NCI-H146 (cell line): ENCODE data around the gene COL9A3.

Experiments used
- DNase-seq: peaks from one replicate; lab custom pipeline; 2025; lab: John Stamatoyannopoulos, UW

Gene COL9A3

DNA sequence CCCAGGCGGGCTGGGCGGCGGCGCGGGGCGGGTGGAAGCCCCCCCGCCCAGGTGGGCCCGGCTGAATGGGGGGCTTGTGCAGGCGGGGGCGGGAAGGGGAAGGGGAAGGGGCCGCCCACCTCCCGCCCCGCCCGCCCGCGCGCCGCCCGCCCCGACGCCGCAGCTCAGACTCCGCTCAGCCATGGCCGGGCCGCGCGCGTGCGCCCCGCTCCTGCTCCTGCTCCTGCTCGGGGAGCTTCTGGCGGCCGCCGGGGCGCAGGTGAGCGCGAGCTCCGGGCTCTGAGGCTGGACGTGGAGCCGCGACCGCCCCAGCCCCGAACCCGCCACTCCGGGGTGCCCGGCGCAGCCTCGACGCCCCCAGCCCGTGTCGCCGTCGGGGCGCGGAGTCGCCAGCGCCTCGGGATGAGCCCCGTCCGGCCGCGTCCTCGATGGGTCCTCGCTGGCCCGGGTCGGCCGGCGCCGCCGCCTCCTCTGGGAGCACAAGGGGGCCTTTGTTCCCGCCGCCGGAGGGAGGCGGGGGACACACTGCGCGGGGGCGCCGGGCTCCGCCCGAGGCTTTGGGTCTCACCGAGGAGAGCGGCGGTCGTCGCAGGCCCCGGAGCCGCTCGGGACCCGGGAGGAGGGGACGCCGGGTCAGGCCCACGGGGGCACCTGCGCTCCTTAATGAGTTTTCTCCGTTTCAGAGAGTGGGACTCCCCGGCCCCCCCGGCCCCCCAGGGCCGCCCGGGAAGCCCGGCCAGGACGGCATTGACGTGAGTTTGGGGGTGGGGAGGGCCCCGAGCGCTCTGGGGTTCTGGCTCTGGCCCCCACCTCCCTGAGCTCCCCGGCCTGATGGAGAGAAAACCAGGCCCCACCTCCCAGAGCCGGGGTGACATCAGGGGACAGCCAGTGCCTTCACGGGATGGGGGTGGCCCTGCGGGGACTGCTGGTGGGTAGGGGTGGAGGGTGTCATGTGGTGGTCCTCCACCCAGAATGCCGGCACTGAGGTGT, at the start of gene COL9A3:
Gene COL9A3, plus strand, starts transcription at position 167 of the 990 bp plus-strand sequence. Its CDS starts 15 bp downstream, at position 182.
- peak; percentile 41 for DNase-seq

DNA sequence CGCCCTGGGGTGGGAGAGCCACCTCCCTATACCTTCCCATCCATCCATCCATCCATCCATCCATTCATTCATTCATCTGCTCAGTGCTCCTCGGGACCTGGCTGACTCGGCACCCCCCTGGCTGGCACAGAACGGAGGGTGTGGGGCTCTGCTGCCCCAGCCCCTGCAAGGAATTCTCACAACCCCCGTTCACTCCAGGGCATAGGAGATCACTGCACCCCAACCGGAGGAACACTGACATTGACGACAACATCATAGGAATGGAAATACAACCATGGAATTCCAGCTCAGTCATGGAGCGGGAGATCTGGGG, 48.7 kb upstream of the COL9A3 start:
- no peak for DNase-seq

GRCh38 chr20:62768551-62769287, 48.1 kb upstream of the COL9A3 start:
- no peak for DNase-seq

- no peak for DNase-seq
Measured at GRCh38 chr20:62769346-62770071, 47.3 kb upstream of the COL9A3 start.

DNA sequence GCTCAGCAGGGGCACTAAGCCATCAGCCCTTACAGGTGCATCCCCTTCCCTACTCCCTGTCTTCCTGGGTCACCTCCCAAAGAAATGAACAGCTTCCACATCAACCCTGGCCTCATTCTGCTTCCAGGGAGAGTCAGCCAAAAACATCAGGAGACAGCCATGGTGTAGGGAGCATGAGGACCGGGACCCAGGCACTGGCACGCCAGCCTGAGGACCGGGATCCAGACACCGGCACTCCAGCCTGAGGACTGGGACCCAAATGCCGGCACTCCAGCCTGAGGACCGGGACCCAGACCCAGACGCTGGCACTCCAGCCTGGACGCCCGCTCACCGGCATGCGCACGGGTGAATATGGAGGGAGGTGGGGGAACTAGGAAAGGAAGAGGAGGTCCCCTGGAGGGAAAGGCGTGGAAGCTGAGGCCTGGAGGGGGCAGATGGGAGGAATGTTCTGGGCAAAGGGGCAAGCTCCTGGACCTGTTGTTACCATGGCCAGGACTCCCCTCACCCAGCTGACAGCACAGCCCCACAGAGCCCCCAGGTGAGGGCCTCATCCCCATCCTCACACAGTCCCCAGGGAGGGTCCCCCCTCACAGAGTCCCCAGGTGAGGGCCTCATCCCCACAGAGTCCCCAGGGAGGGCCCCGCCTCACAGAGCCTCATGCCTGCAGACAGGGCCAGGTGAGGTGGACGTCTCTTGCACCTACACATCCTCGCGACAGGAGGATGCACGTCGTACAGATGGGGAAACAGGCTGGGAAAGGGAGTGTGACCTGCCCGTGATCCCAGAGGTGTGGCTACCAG, 46.5 kb upstream of the COL9A3 start:
- DNase-seq = no peak

DNA sequence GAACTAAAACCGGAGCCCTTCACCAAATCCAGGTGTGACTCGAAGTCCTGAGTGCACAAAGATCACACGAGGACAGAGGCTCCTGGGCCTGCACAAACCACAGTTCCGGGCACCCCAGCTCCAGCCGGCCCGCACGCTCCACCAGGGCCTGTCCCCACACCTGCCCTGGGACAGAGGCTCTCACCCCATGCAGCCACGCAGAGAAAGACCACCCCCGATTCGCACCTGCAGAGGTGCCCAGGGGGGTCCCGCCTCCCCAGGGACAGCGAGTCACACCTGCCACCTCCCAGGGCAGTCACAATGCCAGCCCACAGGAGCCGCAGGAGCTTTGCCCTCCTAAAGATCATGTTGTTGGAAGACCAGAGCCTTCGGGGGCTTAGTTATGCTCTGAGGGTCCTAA, 45.9 kb upstream of the COL9A3 start:
- DNase-seq = no peak

GRCh38 chr20:62771396-62772102, 45.3 kb upstream of the COL9A3 start:
- no peak for DNase-seq

- no peak for DNase-seq
Measured at GRCh38 chr20:62772103-62772611, 44.7 kb upstream of the COL9A3 start.

- no peak for DNase-seq
Measured at GRCh38 chr20:62772619-62772989, 44.2 kb upstream of the COL9A3 start.

DNA sequence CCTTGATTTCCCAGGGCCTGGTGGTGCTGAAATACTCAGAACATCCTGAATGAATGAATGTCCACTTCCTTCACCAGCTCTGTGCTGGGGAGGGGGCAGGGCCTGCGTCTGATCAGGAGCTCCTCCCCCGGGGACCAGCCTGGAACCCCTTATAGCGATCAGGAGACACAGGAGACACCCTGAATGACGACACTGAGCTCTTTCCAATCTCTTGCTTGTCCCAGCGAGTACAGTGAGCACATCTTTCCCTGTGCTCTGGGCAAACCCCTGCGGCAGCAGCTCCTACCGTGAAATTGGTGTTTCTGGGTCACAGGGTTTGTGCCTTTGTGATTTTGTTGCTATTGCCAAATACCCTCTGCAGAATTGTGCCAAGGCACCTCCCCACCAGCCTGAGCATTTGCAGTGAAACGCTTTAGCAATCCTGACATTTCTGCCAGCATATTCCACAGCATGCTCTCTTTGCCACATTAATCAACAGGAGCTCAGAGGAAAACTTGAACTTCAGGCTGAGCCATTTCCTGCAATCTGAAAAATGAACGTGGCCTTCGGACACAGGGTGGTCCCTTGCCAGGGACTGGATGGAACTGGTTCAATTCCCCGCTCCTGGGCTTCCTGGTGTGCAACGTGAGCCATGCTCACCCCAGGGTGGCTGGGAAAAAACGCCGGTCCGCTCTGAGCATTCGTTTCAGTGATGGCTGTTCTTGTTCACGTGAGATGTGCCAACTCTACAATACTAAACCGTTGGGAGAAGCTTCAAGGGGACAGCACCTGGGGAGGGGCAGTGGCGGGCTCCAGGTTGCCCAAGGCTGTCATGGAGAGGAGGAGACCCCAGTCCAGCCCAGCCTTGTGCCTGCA, 43.6 kb upstream of the COL9A3 start:
- no peak for DNase-seq

- no peak for DNase-seq
Measured at GRCh38 chr20:62773845-62774714, 42.8 kb upstream of the COL9A3 start.

GRCh38 chr20:62774762-62775161, 42.1 kb upstream of the COL9A3 start:
- DNase-seq = no peak

DNA sequence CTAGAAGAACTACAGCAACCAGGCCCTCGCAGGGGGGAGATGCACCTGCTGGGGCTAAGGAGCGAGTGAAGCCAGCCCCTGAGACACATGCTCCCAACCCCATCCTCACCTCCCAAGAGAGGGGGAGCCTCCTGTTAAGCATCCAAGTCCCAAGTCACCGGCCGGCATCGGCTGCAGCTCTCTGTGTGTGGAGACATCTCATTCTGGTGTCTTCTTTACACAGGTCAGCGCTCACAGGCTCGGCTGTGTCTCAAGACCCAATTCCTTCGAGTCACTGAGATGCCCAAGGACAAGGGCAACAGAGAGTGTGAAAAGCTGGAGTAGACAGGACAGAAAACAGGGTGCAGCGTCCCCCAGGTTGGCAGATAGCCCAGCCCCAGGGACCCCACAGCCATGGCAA, 41.6 kb upstream of the COL9A3 start:
- no peak for DNase-seq

DNA sequence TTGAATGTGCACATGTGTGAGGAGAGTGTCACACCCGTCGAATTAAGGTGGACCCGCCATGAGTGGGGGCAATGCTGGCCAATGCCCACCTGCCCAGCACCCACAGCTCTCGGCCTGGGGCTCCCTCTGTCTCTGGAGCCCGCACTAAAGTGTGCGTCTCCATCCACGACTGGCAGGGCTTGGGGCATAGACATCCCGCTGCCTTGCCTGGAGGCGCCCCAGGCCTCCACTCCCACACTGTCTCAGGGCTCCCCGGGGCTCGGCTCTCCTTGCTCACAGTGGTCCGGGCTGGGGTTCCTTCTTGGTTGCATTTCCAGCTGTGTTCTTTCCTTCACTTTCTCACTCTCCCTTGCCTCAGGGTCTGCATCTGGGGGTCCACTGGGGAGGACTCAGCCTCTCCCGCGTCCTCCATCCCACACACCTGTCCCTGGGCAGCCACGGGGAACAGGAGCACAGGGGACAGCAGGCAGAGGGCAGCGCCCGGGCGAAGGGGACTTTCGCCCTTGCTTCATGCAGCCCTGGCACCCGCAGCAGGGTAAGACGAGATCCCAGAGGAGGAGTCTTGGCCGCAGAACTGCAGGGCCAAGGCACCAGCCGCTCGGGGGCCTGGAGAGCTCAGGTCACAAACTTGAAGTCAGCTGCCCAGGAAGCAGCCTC, 40.7 kb upstream of the COL9A3 start:
- no peak for DNase-seq

GRCh38 chr20:62776692-62777527, 39.9 kb upstream of the COL9A3 start:
- DNase-seq = no peak

GRCh38 chr20:62777528-62777830, 39.4 kb upstream of the COL9A3 start:
- DNase-seq = no peak

DNA sequence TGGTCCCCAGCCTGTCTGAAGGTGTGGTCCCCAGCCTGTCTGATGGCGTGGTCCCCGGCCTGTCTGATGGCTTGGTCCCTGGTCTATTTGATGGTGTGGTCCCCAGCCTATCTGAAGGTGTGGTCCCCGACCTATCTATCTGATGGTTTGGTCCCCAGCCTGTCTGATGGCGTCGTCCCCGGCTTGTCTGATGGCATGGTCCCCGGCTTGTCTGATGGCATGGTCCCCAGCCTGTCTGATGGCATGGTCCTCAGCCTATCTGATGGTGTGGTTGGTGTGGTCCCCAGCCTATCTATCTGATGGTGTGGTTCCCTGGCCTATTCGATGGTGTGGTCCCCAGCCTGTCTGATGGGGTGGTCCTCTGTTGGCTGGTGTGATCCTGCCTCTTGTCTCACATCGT, 38.8 kb upstream of the COL9A3 start:
- no peak for DNase-seq
